IMR-90 (cell line): ENCODE data around the gene PACS1. TPM values are rescaled to one million over a fixed set of nuclear protein-coding genes. Genes with fewer than 3 reads are reported as not detected.

Experiments
- ATAC-seq: fragments of 200-7000 bp; cut with Tn5 transposase; 2 replicates; pipeline ENCODE4 v1.9.1; 2020; ENCODE audit warnings: low read depth, mild to moderate bottlenecking, moderate library complexity
- BruUV-seq: library from RNA; stranded (reverse); fragments of 400-500 nt; replicated peaks from 2 replicates; lab custom pipeline; 2021; lab: Mats Ljungman, UMichigan
- CTCF ChIA-PET: fragments of 300-600 bp; formaldehyde crosslinking; extraction: SDS; loops from one replicate; lab custom pipeline; 2021; ENCODE audit warnings: antibody characterized with exemption; lab: Yijun Ruan, JAX
- POLR2A ChIA-PET: fragments of 300-600 bp; sonication (Branson Sonifier 250); formaldehyde crosslinking; loops from one replicate; lab custom pipeline; 2022; ENCODE audit warnings: antibody characterized with exemption; ENCODE audit not compliant: unreplicated experiment; lab: Charles Lee
- DNase-seq: peaks from one replicate; pipeline ENCODE4 v3.0.0; 2013
- H2AFZ ChIP-seq: replicated peaks from 2 replicates; pipeline ENCODE3; 2013; ENCODE audit warnings: low read length, mild to moderate bottlenecking; ENCODE audit not compliant: poor library complexity
- H2AK5ac ChIP-seq: 2 replicates; pipeline ENCODE4 v1.6.1; 2013; ENCODE audit warnings: low read depth, low read length, inconsistent platforms
- H2AK9ac ChIP-seq: replicated peaks from 2 replicates; pipeline ENCODE3; 2013; ENCODE audit warnings: mild to moderate bottlenecking, low read depth, low read length, moderate library complexity; ENCODE audit not compliant: poor library complexity
- H2BK120ac ChIP-seq: 2 replicates; pipeline ENCODE4 v1.6.1; 2013; ENCODE audit warnings: low read depth, low read length, inconsistent platforms
- H2BK15ac ChIP-seq: 3 replicates; pipeline ENCODE4 v1.6.1; 2013; ENCODE audit warnings: low read depth, low read length, inconsistent platforms
- H2BK20ac ChIP-seq: 2 replicates; pipeline ENCODE4 v1.6.1; 2013; ENCODE audit warnings: low read depth, mild to moderate bottlenecking, inconsistent platforms, low read length, moderate library complexity
- H2BK5ac ChIP-seq: 2 replicates; pipeline ENCODE4 v1.6.1; 2013; ENCODE audit warnings: mild to moderate bottlenecking, low read depth, low read length, inconsistent platforms; ENCODE audit not compliant: poor library complexity, severe bottlenecking
- H3K14ac ChIP-seq: replicated peaks from 2 replicates; pipeline ENCODE4 v1.6.1; 2013; ENCODE audit warnings: low read depth, low read length, inconsistent platforms
- H3K18ac ChIP-seq: 2 replicates; pipeline ENCODE4 v1.6.1; 2013; ENCODE audit warnings: low read depth, low read length, control low read depth
- H3K23ac ChIP-seq: 2 replicates; pipeline ENCODE4 v1.6.1; 2013; ENCODE audit warnings: low read depth, low read length, inconsistent platforms
- H3K27ac ChIP-seq: 2 replicates; pipeline ENCODE4 v1.5.1; 2013; ENCODE audit warnings: mild to moderate bottlenecking, control low read depth, low read length; ENCODE audit not compliant: insufficient read depth
- H3K27me3 ChIP-seq: 2 replicates; pipeline ENCODE4 v1.6.1; 2013; ENCODE audit warnings: low read length; ENCODE audit not compliant: control insufficient read depth, insufficient read depth
- H3K36me3 ChIP-seq: 2 replicates; pipeline ENCODE4 v1.6.1; 2013; ENCODE audit warnings: low read length, mixed read lengths; ENCODE audit not compliant: control insufficient read depth, insufficient read depth
- H3K4ac ChIP-seq: 2 replicates; pipeline ENCODE4 v1.6.1; 2013; ENCODE audit warnings: low read depth, low read length, inconsistent platforms
- H3K4me1 ChIP-seq: 2 replicates; pipeline ENCODE4 v1.6.1; 2013; ENCODE audit warnings: low read length, mixed read lengths; ENCODE audit not compliant: control insufficient read depth, insufficient read depth
- H3K4me2 ChIP-seq: 2 replicates; pipeline ENCODE4 v1.6.1; 2013; ENCODE audit warnings: low read depth, mild to moderate bottlenecking, control low read depth, low read length, moderate library complexity
- H3K4me3 ChIP-seq: 2 replicates; pipeline ENCODE4 v1.5.1; 2013; ENCODE audit warnings: low read depth, mild to moderate bottlenecking, control low read depth, low read length, moderate library complexity; ENCODE audit not compliant: insufficient read depth
- H3K56ac ChIP-seq: 2 replicates; pipeline ENCODE4 v1.6.1; 2013; ENCODE audit warnings: low read length, inconsistent platforms; ENCODE audit not compliant: insufficient read depth; ENCODE audit errors: extremely low read depth
- H3K79me1 ChIP-seq, 2 experiments: 2 replicates each; pipeline ENCODE4 v1.6.1; 2013; ENCODE audit warnings: low read length in 2 of 2, inconsistent platforms in 1 of 2, low read depth in 1 of 2
- H3K9ac ChIP-seq: 2 replicates; pipeline ENCODE4 v1.6.1; 2013; ENCODE audit warnings: low read depth, low read length, control low read depth
- H3K9me1 ChIP-seq: 2 replicates; pipeline ENCODE4 v1.6.1; 2013; ENCODE audit warnings: low read length, inconsistent platforms; ENCODE audit not compliant: insufficient read depth
- H3K9me3 ChIP-seq: 2 replicates; pipeline ENCODE4 v1.6.1; 2013; ENCODE audit warnings: low read length; ENCODE audit not compliant: control insufficient read depth, insufficient read depth
- H4K20me1 ChIP-seq: 2 replicates; pipeline ENCODE4 v1.6.1; 2013; ENCODE audit warnings: low read length, inconsistent platforms; ENCODE audit not compliant: insufficient read depth
- H4K5ac ChIP-seq: 2 replicates; pipeline ENCODE4 v1.6.1; 2013; ENCODE audit warnings: mild to moderate bottlenecking, low read depth, low read length, control low read depth
- H4K8ac ChIP-seq, 2 experiments: 2 replicates each; pipeline ENCODE4 v1.6.1; 2013; ENCODE audit warnings: low read depth in 2 of 2, low read length in 2 of 2, control low read depth in 1 of 2, inconsistent platforms in 1 of 2
- H4K91ac ChIP-seq: 2 replicates; pipeline ENCODE4 v1.6.1; 2013; ENCODE audit warnings: low read depth, low read length, inconsistent platforms; ENCODE audit not compliant: insufficient read depth
- CEBPB ChIP-seq: IDR thresholded peaks from 2 replicates; pipeline ENCODE4 v1.6.1; 2012; ENCODE audit warnings: low read depth, low read length, improper control_type of control experiment
- CHD1 ChIP-seq: IDR thresholded peaks from 2 replicates; pipeline ENCODE4 v1.6.1; 2012; ENCODE audit warnings: low read depth, low read length, improper control_type of control experiment
- CTCF ChIP-seq: conservative IDR thresholded peaks from 2 replicates; pipeline ENCODE4 v1.5.1; 2012; ENCODE audit warnings: mild to moderate bottlenecking, low read depth, low read length, improper control_type of control experiment
- ELK1 ChIP-seq: fragments of 150-350 bp; IDR thresholded peaks from 2 replicates; pipeline ENCODE4 v1.6.1; 2016; ENCODE audit warnings: low read depth, mild to moderate bottlenecking, low read length, moderate library complexity, borderline replicate concordance
- FOS ChIP-seq: fragments of 150-350 bp; IDR thresholded peaks from 2 replicates; pipeline ENCODE4 v1.6.1; 2016; ENCODE audit warnings: low read depth, low read length
- MAFK ChIP-seq: IDR thresholded peaks from 2 replicates; pipeline ENCODE4 v1.6.1; 2012; ENCODE audit warnings: low read depth, low read length, improper control_type of control experiment
- MAZ ChIP-seq: IDR thresholded peaks from 2 replicates; pipeline ENCODE4 v1.6.1; 2012; ENCODE audit warnings: low read depth, mild to moderate bottlenecking, low read length, improper control_type of control experiment, moderate library complexity, borderline replicate concordance
- MXI1 ChIP-seq: IDR thresholded peaks from 2 replicates; pipeline ENCODE4 v1.6.1; 2012; ENCODE audit warnings: low read depth, mild to moderate bottlenecking, low read length, moderate library complexity, borderline replicate concordance
- POLR2A ChIP-seq: IDR thresholded peaks from 2 replicates; pipeline ENCODE4 v1.6.1; 2012; ENCODE audit warnings: mild to moderate bottlenecking, low read depth, low read length
- RCOR1 ChIP-seq: IDR thresholded peaks from 2 replicates; pipeline ENCODE4 v1.6.1; 2012; ENCODE audit warnings: mild to moderate bottlenecking, low read length, improper control_type of control experiment; ENCODE audit not compliant: insufficient replicate concordance
- RFX5 ChIP-seq: IDR thresholded peaks from 2 replicates; pipeline ENCODE4 v1.8.0; 2012; ENCODE audit warnings: low read depth, mild to moderate bottlenecking, low read length, moderate library complexity
- SMC3 ChIP-seq: fragments of 150-350 bp; IDR thresholded peaks from 2 replicates; pipeline ENCODE4 v1.6.1; 2016; ENCODE audit warnings: low read depth, mild to moderate bottlenecking, antibody characterized with exemption, low read length, moderate library complexity
- WGBS, 2 experiments: methylation state at CpG; one replicate each; pipeline versions ENCODE4 v1.1.5 to v1.1.7; 2013; ENCODE audit warnings: missing lambda C conversion rate in 2 of 2; ENCODE audit not compliant: insufficient read length in 1 of 2; ENCODE audit errors: extremely low coverage in 2 of 2; 5-methylcytosine and 5-hydroxymethylcytosine counted together
- dilution Hi-C: fragments of 300-500 bp; cut with HindIII; formaldehyde crosslinking; loops from one replicate; pipeline ENCODE4 v1.14.3; 2018; ENCODE audit warnings: low sequenced_read_pairs; ENCODE audit not compliant: unreplicated experiment
- in situ Hi-C: fragments of 300-500 bp; cut with MboI; formaldehyde crosslinking; loops from 3 replicates; pipeline ENCODE4 v1.14.3; 2019; ENCODE audit warnings: low sequenced_read_pairs, inconsistent platforms, mixed read lengths
- intact Hi-C: fragments of 100-400 bp; cut with micrococcal nuclease; formaldehyde crosslinking; loops from 2 replicates; pipeline ENCODE4 v1.10.0; 2022
- polyA plus RNA-seq, 3 experiments: library from polyadenylated mRNA; depleted of rRNA; stranded (reverse); fragments of >200 nt; gene quantifications; 2 replicates each; pipeline ENCODE4 v1.2.3, GENCODE V29; 2012; ENCODE audit warnings: low replicate concordance in 1 of 3
- total RNA-seq: library from RNA; depleted of rRNA; stranded (reverse); fragments of >200 nt; gene quantifications from 2 replicates; pipeline ENCODE4 v1.2.3, GENCODE V29; 2012

PACS1 gene
- total and polyA plus RNA-seq, 2 of the 4 experiments (the other 2 are of a cell fraction) = 7.3 to 32.0 TPM

- DNase-seq (no peak), ATAC-seq (no peak)
- no peak overlapping the region for H2BK15ac ChIP-seq
- H4K20me1 ChIP-seq = peaks cover 27% of the 10 kb centered on the region; the same call in 1 of the 2 replicates
- H3K9me3 ChIP-seq = no peaks in the 10 kb centered on the region
- H2AK9ac ChIP-seq = no peak overlapping the region
- H2AFZ ChIP-seq = no peak overlapping the region
- H3K14ac ChIP-seq = no peak overlapping the region
- H4K5ac ChIP-seq = no peak overlapping the region
- H3K27me3 ChIP-seq = no peaks in the 10 kb centered on the region; the same call in 1 of the 2 replicates
- H3K4ac ChIP-seq = no peak overlapping the region
- ChIA-PET POLR2A (no interaction called here), CTCF (no interaction called here)
- dilution Hi-C loops (no loop called here), in situ Hi-C loops (no loop called here), intact Hi-C loops (no loop called here)
- H3K9me1 ChIP-seq = 0 out of 2 replicates have a peak, but pooled peaks cover 3% of the 10 kb centered on the region
- no peak overlapping the region for H3K4me3 ChIP-seq
- no peak overlapping the region for H2AK5ac ChIP-seq
- no peak overlapping the region for H3K56ac ChIP-seq
- no peak overlapping the region for H3K4me2 ChIP-seq
- H4K8ac ChIP-seq = no peak overlapping the region
- H3K79me1 ChIP-seq = peaks cover 10 to 20% of the 10 kb centered on the region in 2 experiments
- no peak overlapping the region for H2BK120ac ChIP-seq
- H2BK5ac ChIP-seq = no peak overlapping the region
- H3K23ac ChIP-seq = no peak overlapping the region
- WGBS, 2 experiments = 80% methylated on average over 1 of the region's 14 CpGs; no CpG with 5 or more reads in 1 of the 2 experiments
- H2BK20ac ChIP-seq = no peak overlapping the region
- H3K9ac ChIP-seq = no peak overlapping the region
- TF ChIP-seq RFX5 = no peak
- no peak for TF ChIP-seq CTCF
- TF ChIP-seq POLR2A = no peak
- no peak for TF ChIP-seq MAFK
- TF ChIP-seq SMC3 = no peak
- no peak for TF ChIP-seq MAZ
- TF ChIP-seq CEBPB = no peak
- TF ChIP-seq MXI1 = no peak
- no peak for TF ChIP-seq RCOR1
- TF ChIP-seq ELK1 = no peak
- TF ChIP-seq CHD1 = no peak
- no peak for TF ChIP-seq FOS
- H3K27ac ChIP-seq = no peak overlapping the region
- H3K36me3 ChIP-seq = peaks cover 46% of the 10 kb centered on the region
- H3K18ac ChIP-seq = no peak overlapping the region
- H3K4me1 ChIP-seq = peaks cover 3% of the 10 kb centered on the region; the same call in 1 of the 2 replicates
- BruUV-seq = TSS peak; percentile 58
- H4K91ac ChIP-seq = no peak overlapping the region
Measured at GRCh38 chr11:66275984-66276612, 206.0 kb downstream of the PACS1 start.
